CD14-positive monocyte (primary cell): ENCODE data around the gene PCCA. TPM values are rescaled to one million over a fixed set of nuclear protein-coding genes. Genes with fewer than 3 reads are reported as not detected.
"Not testable (repeated sequence)": the region's sequence is repeated elsewhere in the genome, so short reads cannot be mapped to it uniquely, and the experiment has no call there.

Experiments used
- DNase-seq, 3 donors: peaks; one replicate each; pipeline ENCODE4 v3.0.0-alpha.2; 2011 to 2022
- H2AFZ ChIP-seq: 2 replicates; pipeline ENCODE4 v1.6.0; 2012; ENCODE audit warnings: mild to moderate bottlenecking, low read depth, low read length, inconsistent platforms; ENCODE audit not compliant: insufficient read depth, poor library complexity, severe bottlenecking
- H3K27ac ChIP-seq, 2 donors: 1 replicate in 1 of 2; 2 replicates in 1 of 2; pipeline ENCODE4 v1.5.1; 2012 to 2013; ENCODE audit warnings: low read length in 2 of 2, control low read depth in 1 of 2, inconsistent platforms in 1 of 2, low read depth in 1 of 2, mild to moderate bottlenecking in 1 of 2
- H3K27me3 ChIP-seq, 2 donors: one replicate each; pipeline versions ENCODE4 v1.6.0 to v1.6.1; 2011 to 2013; ENCODE audit warnings: low read length in 2 of 2; ENCODE audit not compliant: control insufficient read depth in 2 of 2, insufficient read depth in 2 of 2
- H3K36me3 ChIP-seq, 2 donors: replicated peaks in 1 of 2; 1 replicate in 1 of 2; 2 replicates in 1 of 2; pipeline versions ENCODE4 v1.5.1 to v1.6.1; 2012 to 2013; ENCODE audit warnings: low read length in 2 of 2, control low read depth in 1 of 2, inconsistent platforms in 1 of 2, mild to moderate bottlenecking in 1 of 2; ENCODE audit not compliant: insufficient read depth in 2 of 2, control insufficient read depth in 1 of 2
- H3K4me1 ChIP-seq, 2 donors: 1 replicate in 1 of 2; 2 replicates in 1 of 2; pipeline versions ENCODE4 v1.5.1 to v1.6.1; 2012 to 2013; ENCODE audit warnings: low read length in 2 of 2, control low read depth in 1 of 2, inconsistent platforms in 1 of 2, mild to moderate bottlenecking in 1 of 2, moderate library complexity in 1 of 2; ENCODE audit not compliant: insufficient read depth in 2 of 2, control insufficient read depth in 1 of 2
- H3K4me2 ChIP-seq: replicated peaks from 2 replicates; pipeline ENCODE3; 2012; ENCODE audit warnings: low read length, moderate library complexity, mild to moderate bottlenecking; ENCODE audit not compliant: poor library complexity, severe bottlenecking; ENCODE audit errors: extremely low read depth
- H3K4me3 ChIP-seq, 3 experiments: fragments of 200-600 bp in 1 of 3; sonication (generic) in 1 of 3; replicated peaks in 1 of 3; 1 replicate in 2 of 3; 2 replicates in 1 of 3; pipeline ENCODE4 v1.5.1; 2011 to 2013; ENCODE audit warnings: low read length in 3 of 3, mild to moderate bottlenecking in 3 of 3, control low read depth in 2 of 3, low read depth in 2 of 3, inconsistent platforms in 1 of 3, moderate library complexity in 1 of 3
- H3K79me2 ChIP-seq: 2 replicates; pipeline ENCODE4 v1.6.0; 2012; ENCODE audit warnings: mild to moderate bottlenecking, control low read depth, inconsistent platforms, low read length, moderate library complexity; ENCODE audit not compliant: insufficient read depth
- H3K9ac ChIP-seq: 2 replicates; pipeline ENCODE4 v1.6.0; 2017; ENCODE audit warnings: low read length, mild to moderate bottlenecking; ENCODE audit not compliant: insufficient read depth, poor library complexity, severe bottlenecking
- H3K9me3 ChIP-seq, 2 donors: replicated peaks in 1 of 2; 1 replicate in 1 of 2; 2 replicates in 1 of 2; pipeline versions ENCODE4 v1.5.1 to v1.6.1; 2012 to 2013; ENCODE audit warnings: low read length in 2 of 2, control low read depth in 1 of 2; ENCODE audit not compliant: control insufficient read depth in 1 of 2, insufficient read depth in 1 of 2
- H4K20me1 ChIP-seq: 2 replicates; pipeline ENCODE4 v1.6.0; 2012; ENCODE audit warnings: mild to moderate bottlenecking, low read length, control low read depth, moderate library complexity; ENCODE audit not compliant: insufficient read depth
- H3K27ac Mint-ChIP-seq, 7 donors: one replicate each; pipeline ENCODE4 v1.8.0; 2020; ENCODE audit warnings: mild to moderate bottlenecking in 7 of 7, mixed read lengths in 7 of 7, moderate library complexity in 6 of 7, inconsistent platforms in 2 of 7
- H3K27me3 Mint-ChIP-seq, 3 donors: one replicate each; pipeline ENCODE4 v1.8.0; 2021 to 2022; ENCODE audit warnings: low read depth in 3 of 3, mild to moderate bottlenecking in 3 of 3, mixed read lengths in 3 of 3, moderate library complexity in 3 of 3, inconsistent platforms in 1 of 3
- H3K36me3 Mint-ChIP-seq, 2 donors: one replicate each; pipeline ENCODE4 v1.8.0; 2020; ENCODE audit warnings: mixed read lengths in 2 of 2, inconsistent platforms in 1 of 2, mild to moderate bottlenecking in 1 of 2
- H3K4me1 Mint-ChIP-seq: one replicate; pipeline ENCODE4 v1.8.0; 2020; ENCODE audit warnings: mild to moderate bottlenecking, mixed read lengths
- H3K4me3 Mint-ChIP-seq, 2 donors: one replicate each; pipeline ENCODE4 v1.8.0; 2020; ENCODE audit warnings: mild to moderate bottlenecking in 2 of 2, mixed read lengths in 2 of 2, moderate library complexity in 1 of 2
- H3K9me3 Mint-ChIP-seq, 7 donors: one replicate each; pipeline ENCODE4 v1.8.0; 2020 to 2022; ENCODE audit warnings: mixed read lengths in 7 of 7, mild to moderate bottlenecking in 6 of 7, moderate library complexity in 6 of 7, inconsistent platforms in 2 of 7
- CTCF ChIP-seq: fragments of 200-600 bp; IDR thresholded peaks from one replicate; pipeline ENCODE4 v1.8.0; 2022; ENCODE audit warnings: antibody characterized with exemption, mild to moderate bottlenecking
- WGBS: methylation state at CpG from one replicate; pipeline ENCODE4 v1.1.5; 2013; ENCODE audit warnings: missing lambda C conversion rate; ENCODE audit not compliant: insufficient coverage; 5-methylcytosine and 5-hydroxymethylcytosine counted together
- intact Hi-C, 2 donors: fragments of 100-400 bp; cut with micrococcal nuclease; formaldehyde crosslinking; loops; one replicate each; pipeline versions ENCODE4 v1.15.0 to v1.15.1; 2023
- polyA plus RNA-seq, 3 donors: library from polyadenylated mRNA; depleted of rRNA in 1 of 3; unstranded in 2 of 3; stranded (reverse) in 1 of 3; fragments of 300-500 nt in 2 of 3; fragments of >200 nt in 1 of 3; fragmentation: Illumina TruSeq in 2 of 3; gene quantifications; 1 replicate in 2 of 3; 2 replicates in 1 of 3; pipeline ENCODE4 v1.2.3, GENCODE V29; 2012 to 2021

Gene PCCA
- polyA plus RNA-seq, 3 donors, result 4.4 to 13.5 (median 11.9) TPM

GRCh38 chr13:100075700-100076587 is 12.9 kb upstream of the PCCA start:
- H3K27ac ChIP-seq, result no peak overlapping the region
- TF ChIP-seq CTCF, result no peak
- Mint-ChIP-seq H3K27me3 (peaks cover 0 to 8% (median 5%) of the 10 kb centered on the region in 3 donors), H3K4me1 (no peaks in the 10 kb centered on the region), H3K27ac (no peak overlapping the region), H3K4me3 (no peak overlapping the region), H3K9me3 (peaks cover 0 to 10% (median 2%) of the 10 kb centered on the region in 7 donors), H3K36me3 (no peaks in the 10 kb centered on the region)
- DNase-seq, result no peak
- no peaks in the 10 kb centered on the region for H3K27me3 ChIP-seq
- H3K4me1 ChIP-seq, result no peaks in the 10 kb centered on the region
- no peak overlapping the region for H3K4me3 ChIP-seq
- no peak overlapping the region for H3K9ac ChIP-seq
- H3K4me2 ChIP-seq, result no peak overlapping the region
- H2AFZ ChIP-seq, result no peak overlapping the region
- intact Hi-C loops, result no loop called here
- no peaks in the 10 kb centered on the region for H3K36me3 ChIP-seq
- 80% methylated on average over 5 of the region's 10 CpGs for WGBS
- no peaks in the 10 kb centered on the region for H3K79me2 ChIP-seq
- no peaks in the 10 kb centered on the region for H3K9me3 ChIP-seq
- no peaks in the 10 kb centered on the region for H4K20me1 ChIP-seq

- peaks cover 0 to 10% (median 2%) of the 10 kb centered on the region in 7 donors for H3K9me3 Mint-ChIP-seq
- H3K4me2 ChIP-seq, H3K27ac Mint-ChIP-seq, DNase-seq, H3K27me3 Mint-ChIP-seq, H3K4me3 ChIP-seq, H2AFZ ChIP-seq, H3K36me3 ChIP-seq, H3K9ac ChIP-seq, H3K4me3 Mint-ChIP-seq, H3K79me2 ChIP-seq, H3K4me1 Mint-ChIP-seq, intact Hi-C loops, H3K9me3 ChIP-seq, H3K27ac ChIP-seq, H3K4me1 ChIP-seq, H4K20me1 ChIP-seq, H3K36me3 Mint-ChIP-seq, H3K27me3 ChIP-seq: not testable (repeated sequence)
- 93% methylated on average over 9 of the region's 9 CpGs for WGBS
These were observed 9.9 kb upstream of the PCCA start for GRCh38 chr13:100079003-100079402.

- H3K27me3 Mint-ChIP-seq, H3K27me3 ChIP-seq, H3K36me3 Mint-ChIP-seq, H3K79me2 ChIP-seq, H3K4me3 Mint-ChIP-seq, H3K9ac ChIP-seq, H3K4me1 Mint-ChIP-seq, H3K9me3 ChIP-seq, H3K4me2 ChIP-seq, H3K36me3 ChIP-seq, H2AFZ ChIP-seq, H4K20me1 ChIP-seq, H3K9me3 Mint-ChIP-seq, H3K27ac ChIP-seq, H3K4me3 ChIP-seq, H3K4me1 ChIP-seq, intact Hi-C loops, H3K27ac Mint-ChIP-seq: not testable (repeated sequence)
- DNase-seq, result peak in 1 of 3 donors; percentile 6
- WGBS, result 82% methylated on average over 1 of the region's 6 CpGs
These were observed 5.5 kb upstream of the PCCA start for GRCh38 chr13:100083401-100083800.
